MM.1S (cell line): ENCODE measurements around the gene USP20.

Experiments
- EZH2 ChIP-seq: fragments of 300-600 bp; sonication (generic); optimal IDR thresholded peaks from 2 replicates; pipeline ENCODE3; 2017; ENCODE audit warnings: low read depth, mild to moderate bottlenecking, antibody characterized with exemption, low read length, mixed read lengths
- TF ChIP-seq, protein P1 (sequence below): fragments of 300-600 bp; sonication (generic); IDR thresholded peaks from 2 replicates; pipeline ENCODE4 v1.5.1; 2016; ENCODE audit warnings: antibody characterized with exemption, low read length, mixed read lengths

DNA sequence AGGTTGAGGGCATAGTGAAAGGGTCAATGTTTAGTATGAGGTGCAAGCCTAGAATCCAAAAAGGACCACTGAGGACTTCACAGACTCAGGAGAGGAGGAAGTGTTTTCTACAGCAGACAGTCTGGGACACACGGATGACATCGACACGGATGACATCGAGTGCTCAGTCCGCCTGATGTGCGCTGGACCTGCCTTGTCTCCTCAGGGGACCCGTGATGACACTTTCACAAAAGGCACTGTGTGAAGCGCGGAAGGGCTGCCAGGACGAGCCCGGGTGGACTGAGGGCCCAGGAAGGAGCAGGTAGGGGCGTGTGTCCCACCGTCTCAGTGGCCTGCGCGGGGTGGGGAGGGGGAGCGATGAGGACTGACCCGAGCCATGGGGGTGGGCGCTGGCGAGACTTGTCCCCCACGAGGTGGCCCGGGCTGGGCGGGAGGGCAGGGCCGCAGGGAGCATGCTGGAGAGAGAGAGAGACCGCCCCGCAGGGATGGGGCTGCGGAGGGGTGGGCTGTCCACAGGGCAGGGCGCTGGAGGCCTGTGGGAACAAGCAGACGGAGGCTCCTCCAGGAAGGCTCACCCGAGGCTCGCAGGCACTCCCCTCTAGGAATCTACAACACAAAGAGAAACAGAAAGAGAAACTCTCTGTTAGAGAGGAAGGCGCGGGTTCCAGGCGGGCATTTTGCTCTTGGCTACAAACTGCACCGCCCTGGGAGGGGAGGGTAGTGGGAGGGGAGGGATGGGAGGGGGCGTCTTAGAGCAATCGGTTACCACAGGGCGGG, 54.9 kb downstream of the USP20 start:
- TF ChIP-seq, protein P1, sequence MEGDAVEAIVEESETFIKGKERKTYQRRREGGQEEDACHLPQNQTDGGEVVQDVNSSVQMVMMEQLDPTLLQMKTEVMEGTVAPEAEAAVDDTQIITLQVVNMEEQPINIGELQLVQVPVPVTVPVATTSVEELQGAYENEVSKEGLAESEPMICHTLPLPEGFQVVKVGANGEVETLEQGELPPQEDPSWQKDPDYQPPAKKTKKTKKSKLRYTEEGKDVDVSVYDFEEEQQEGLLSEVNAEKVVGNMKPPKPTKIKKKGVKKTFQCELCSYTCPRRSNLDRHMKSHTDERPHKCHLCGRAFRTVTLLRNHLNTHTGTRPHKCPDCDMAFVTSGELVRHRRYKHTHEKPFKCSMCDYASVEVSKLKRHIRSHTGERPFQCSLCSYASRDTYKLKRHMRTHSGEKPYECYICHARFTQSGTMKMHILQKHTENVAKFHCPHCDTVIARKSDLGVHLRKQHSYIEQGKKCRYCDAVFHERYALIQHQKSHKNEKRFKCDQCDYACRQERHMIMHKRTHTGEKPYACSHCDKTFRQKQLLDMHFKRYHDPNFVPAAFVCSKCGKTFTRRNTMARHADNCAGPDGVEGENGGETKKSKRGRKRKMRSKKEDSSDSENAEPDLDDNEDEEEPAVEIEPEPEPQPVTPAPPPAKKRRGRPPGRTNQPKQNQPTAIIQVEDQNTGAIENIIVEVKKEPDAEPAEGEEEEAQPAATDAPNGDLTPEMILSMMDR = no peak
- no peak for TF ChIP-seq EZH2
